IPS DF 6.9 (cell line): Measurements from ENCODE around the gene MAN2A2.
"Not testable (repeated sequence)": the region's sequence is repeated elsewhere in the genome, so short reads cannot be mapped to it uniquely, and the experiment has no call there.

Experiments used
- DNase-seq: peaks from one replicate; pipeline ENCODE4 v3.0.0-alpha.2; 2013; ENCODE audit warnings: low read depth, low spot score
- H3K27ac ChIP-seq: one replicate; pipeline ENCODE4 v1.5.1; 2013; ENCODE audit warnings: low read length, control low read depth
- H3K27me3 ChIP-seq: 2 replicates; pipeline ENCODE4 v1.6.1; 2013; ENCODE audit warnings: mild to moderate bottlenecking, low read length; ENCODE audit not compliant: control insufficient read depth, insufficient read depth
- H3K36me3 ChIP-seq: 2 replicates; pipeline ENCODE4 v1.6.1; 2013; ENCODE audit warnings: low read length; ENCODE audit not compliant: control insufficient read depth, insufficient read depth
- H3K4me1 ChIP-seq: 2 replicates; pipeline ENCODE4 v1.6.1; 2013; ENCODE audit warnings: low read length; ENCODE audit not compliant: control insufficient read depth, insufficient read depth
- H3K4me3 ChIP-seq: 2 replicates; pipeline ENCODE4 v1.5.1; 2013; ENCODE audit warnings: mild to moderate bottlenecking, low read length
- H3K9me3 ChIP-seq: 2 replicates; pipeline ENCODE4 v1.6.1; 2013; ENCODE audit warnings: low read length, inconsistent platforms; ENCODE audit not compliant: control insufficient read depth, insufficient read depth
- WGBS: extraction: QIAGEN DNeasy Blood & Tissue Kit; methylation state at CpG from one replicate; pipeline ENCODE4 v1.1.7; 2013; ENCODE audit warnings: mixed read lengths, missing lambda C conversion rate; ENCODE audit not compliant: insufficient read length, insufficient coverage; 5-methylcytosine and 5-hydroxymethylcytosine counted together

MAN2A2 gene

DNA sequence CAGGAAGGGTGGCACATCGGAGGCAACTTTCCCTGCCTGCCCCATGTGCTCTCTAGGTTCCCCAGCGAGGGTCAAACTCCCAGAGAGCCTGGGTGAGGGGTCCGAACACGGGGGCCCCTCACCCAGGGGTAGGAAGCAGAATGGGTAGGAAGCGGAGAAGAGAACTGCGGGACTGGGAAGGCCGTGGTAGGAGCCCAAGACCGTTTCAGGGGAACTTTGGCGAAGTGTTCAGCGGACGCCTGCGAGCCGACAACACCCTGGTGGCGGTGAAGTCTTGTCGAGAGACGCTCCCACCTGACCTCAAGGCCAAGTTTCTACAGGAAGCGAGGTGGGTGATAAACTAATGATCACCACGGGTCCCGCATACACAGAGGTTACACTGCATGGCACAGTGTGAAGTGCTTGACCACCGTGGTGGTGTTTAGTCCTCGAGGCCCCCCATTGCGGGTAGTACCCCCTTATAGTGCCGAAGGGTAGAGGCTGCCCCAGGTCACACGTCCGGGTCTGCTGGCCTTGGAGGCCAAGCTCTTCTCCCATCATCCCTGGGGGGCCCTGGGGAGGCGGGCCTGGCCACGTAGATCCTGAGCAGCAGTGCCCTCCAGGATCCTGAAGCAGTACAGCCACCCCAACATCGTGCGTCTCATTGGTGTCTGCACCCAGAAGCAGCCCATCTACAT, 10.5 kb upstream of the MAN2A2 start:
- no peaks in the 10 kb centered on the region for H3K36me3 ChIP-seq
- no peaks in the 10 kb centered on the region for H3K9me3 ChIP-seq
- H3K27me3 ChIP-seq = no peaks in the 10 kb centered on the region
- no peak overlapping the region for H3K27ac ChIP-seq
- DNase-seq = no peak
- no CpG with 5 or more reads among the region's 29 CpGs for WGBS
- H3K4me3 ChIP-seq = no peak overlapping the region
- no peaks in the 10 kb centered on the region for H3K4me1 ChIP-seq

- no peaks in the 10 kb centered on the region for H3K27me3 ChIP-seq
- no CpG with 5 or more reads among the region's 33 CpGs for WGBS
- DNase-seq = no peak
- no peak overlapping the region for H3K4me3 ChIP-seq
- H3K27ac ChIP-seq = no peak overlapping the region
- no peaks in the 10 kb centered on the region for H3K4me1 ChIP-seq
- no peaks in the 10 kb centered on the region for H3K36me3 ChIP-seq
- H3K9me3 ChIP-seq = no peaks in the 10 kb centered on the region
Observed at GRCh38 chr15:90893175-90894090, 9.7 kb upstream of the MAN2A2 start.

- no peaks in the 10 kb centered on the region for H3K36me3 ChIP-seq
- no peaks in the 10 kb centered on the region for H3K4me1 ChIP-seq
- WGBS = 100% methylated on average over 1 of the region's 10 CpGs
- no peak for DNase-seq
- H3K27me3 ChIP-seq = no peaks in the 10 kb centered on the region
- no peak overlapping the region for H3K27ac ChIP-seq
- no peak overlapping the region for H3K4me3 ChIP-seq
- no peaks in the 10 kb centered on the region for H3K9me3 ChIP-seq
Observed at GRCh38 chr15:90895571-90896117, 7.5 kb upstream of the MAN2A2 start.

DNA sequence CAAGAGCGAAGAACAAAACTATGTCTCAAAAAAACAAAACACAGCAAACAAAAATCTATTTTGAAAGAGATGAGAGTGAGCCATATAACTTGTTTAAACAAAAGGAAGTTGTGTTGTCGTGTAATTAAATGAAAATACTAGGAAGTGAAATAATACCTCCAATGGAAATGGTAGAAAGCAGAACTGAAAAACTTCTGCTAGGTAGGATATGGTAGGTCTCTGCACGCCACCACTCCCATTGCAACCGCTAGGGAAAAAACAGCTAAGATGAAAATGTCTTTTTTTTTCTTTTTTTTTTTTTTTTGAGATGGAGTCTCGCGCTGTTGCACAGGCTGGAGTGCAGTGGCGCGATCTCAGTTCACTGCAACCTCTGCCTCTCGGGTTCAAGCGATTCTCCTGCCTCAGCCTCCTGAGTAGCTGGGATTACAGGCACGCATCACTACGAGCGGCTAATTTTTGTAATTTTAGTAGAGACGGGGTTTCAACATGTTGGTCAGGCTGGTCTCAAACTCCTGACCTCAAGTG, 5.9 kb upstream of the MAN2A2 start:
- not testable (repeated sequence) for H3K4me1 ChIP-seq

DNA sequence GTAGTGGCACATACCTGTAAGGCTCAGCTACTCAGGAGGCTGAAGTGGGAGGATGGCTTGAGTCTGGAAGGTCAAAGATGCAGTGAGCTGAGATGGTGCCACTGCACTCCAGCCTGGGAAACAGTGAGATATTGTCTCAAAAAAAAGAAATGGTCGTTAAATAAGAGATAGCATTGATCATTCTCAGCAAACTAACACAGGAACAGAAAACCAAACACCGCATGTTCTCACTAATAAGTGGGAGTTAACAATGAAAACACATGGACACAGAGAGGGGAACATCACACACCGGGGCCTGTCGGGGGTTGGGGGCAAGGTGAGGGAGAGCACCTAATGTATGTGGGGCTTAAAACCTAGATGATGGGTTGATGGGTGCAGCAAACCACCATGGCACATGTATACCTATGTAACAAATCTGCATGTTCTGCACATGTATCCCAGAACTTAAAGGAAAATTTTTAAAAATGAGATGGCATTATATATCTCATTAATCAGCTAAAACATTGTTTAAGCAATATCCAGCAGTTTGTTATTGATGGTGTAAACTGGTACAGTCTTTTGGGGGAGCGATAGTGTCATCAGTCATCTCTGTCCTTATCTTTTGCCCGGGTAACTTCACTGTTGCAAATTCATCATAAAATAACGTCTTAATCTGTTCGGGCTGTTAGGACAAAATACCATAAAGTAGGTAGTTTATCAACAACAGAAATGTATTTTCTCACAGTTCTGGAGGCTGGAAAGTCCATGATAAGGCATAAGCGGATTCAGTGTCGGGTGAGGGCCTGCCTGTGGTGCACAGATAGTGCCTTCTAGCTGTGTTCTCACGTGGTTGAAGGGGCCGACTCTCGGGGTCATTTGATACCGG, 1.7 kb upstream of the MAN2A2 start:
- Histone ChIP-seq H3K4me1 (peaks cover 3% of the 10 kb centered on the region), H3K27me3 (peaks cover 2% of the 10 kb centered on the region; the same call in 1 of the 2 replicates), H3K27ac (no peak overlapping the region), H3K9me3 (no peaks in the 10 kb centered on the region), H3K36me3 (no peaks in the 10 kb centered on the region; the same call in 1 of the 2 replicates), H3K4me3 (no peak overlapping the region)
- no peak for DNase-seq
- WGBS = no CpG with 5 or more reads among the region's 14 CpGs

More for the DNA sequence above, 5.9 kb upstream of the MAN2A2 start:
- DNase-seq, H3K4me3 ChIP-seq, H3K27ac ChIP-seq, H3K27me3 ChIP-seq, H3K9me3 ChIP-seq, H3K36me3 ChIP-seq: not testable (repeated sequence)
- 100% methylated on average over 1 of the region's 14 CpGs for WGBS

DNA sequence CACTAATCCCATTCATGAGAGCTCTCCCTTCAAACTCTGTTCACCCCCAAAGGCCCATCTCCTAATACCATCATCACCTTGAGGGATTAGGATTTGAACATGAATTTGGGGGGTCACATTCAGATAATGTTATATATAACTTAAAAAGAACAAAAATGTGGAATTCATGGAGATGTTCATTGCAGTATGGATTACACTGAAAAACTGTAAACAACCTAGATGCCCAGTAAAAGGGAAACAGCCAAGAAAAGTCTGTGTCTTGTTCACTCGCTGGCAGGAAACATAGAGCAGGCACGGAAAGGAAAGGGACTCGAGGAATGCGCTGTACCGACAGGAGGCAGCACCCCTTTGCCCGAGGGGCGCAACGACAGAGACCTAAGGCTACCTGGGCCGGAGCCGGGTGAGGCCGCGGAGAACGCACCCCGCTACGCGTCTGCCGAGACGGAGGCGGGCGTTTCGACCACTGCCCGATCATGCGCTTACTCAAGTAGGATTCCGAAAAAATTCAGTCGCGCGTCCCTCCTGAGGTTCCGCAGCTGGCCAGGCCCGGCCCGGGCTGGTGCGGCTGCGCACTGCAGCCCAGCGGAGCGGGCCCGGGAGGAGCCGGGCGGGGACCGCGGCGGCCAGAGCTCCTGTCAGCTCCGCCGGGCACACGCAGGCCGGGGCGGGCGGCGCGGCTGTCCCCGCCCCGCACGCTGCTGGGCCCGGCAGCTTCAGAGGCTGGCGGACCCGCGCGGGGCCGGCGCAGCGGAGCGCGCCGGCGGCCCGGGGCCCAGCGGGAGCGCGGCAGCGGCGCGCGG, 862 bp upstream of the MAN2A2 start:
- no CpG with 5 or more reads among the region's 71 CpGs for WGBS
- no peak for DNase-seq
- no peak overlapping the region for H3K27ac ChIP-seq
- peaks cover 3% of the 10 kb centered on the region for H3K4me1 ChIP-seq
- peaks cover 2% of the 10 kb centered on the region; the same call in 1 of the 2 replicates for H3K27me3 ChIP-seq
- peak overlapping the region; percentile 84; the same call in 1 of the 2 replicates for H3K4me3 ChIP-seq
- H3K36me3 ChIP-seq = no peaks in the 10 kb centered on the region; the same call in 1 of the 2 replicates
- no peaks in the 10 kb centered on the region for H3K9me3 ChIP-seq

GRCh38 chr15:90903733-90904536, 833 bp downstream of the MAN2A2 start:
- H3K4me1 ChIP-seq = peaks cover 3% of the 10 kb centered on the region
- no peaks in the 10 kb centered on the region for H3K9me3 ChIP-seq
- H3K27me3 ChIP-seq = peaks cover 2% of the 10 kb centered on the region; the same call in 1 of the 2 replicates
- no peak for DNase-seq
- no peaks in the 10 kb centered on the region; the same call in 1 of the 2 replicates for H3K36me3 ChIP-seq
- no CpG with 5 or more reads among the region's 18 CpGs for WGBS
- no peak overlapping the region for H3K27ac ChIP-seq
- H3K4me3 ChIP-seq = peak overlapping the region; percentile 84; the same call in 1 of the 2 replicates

GRCh38 chr15:90904746-90905145, 1.6 kb downstream of the MAN2A2 start:
- peaks cover 3% of the 10 kb centered on the region for H3K4me1 ChIP-seq
- peaks cover 2% of the 10 kb centered on the region; the same call in 1 of the 2 replicates for H3K27me3 ChIP-seq
- H3K4me3 ChIP-seq = no peak overlapping the region
- no peak for DNase-seq
- no peaks in the 10 kb centered on the region for H3K9me3 ChIP-seq
- H3K27ac ChIP-seq = no peak overlapping the region
- no CpG with 5 or more reads among the region's 9 CpGs for WGBS
- no peaks in the 10 kb centered on the region; the same call in 1 of the 2 replicates for H3K36me3 ChIP-seq
